Activated naive CD4-positive, alpha-beta T cell treated with Interleukin-2 at 50 U/mL for 16 hours (primary cell): Measurements from ENCODE around the gene SLC25A21.
"Not testable (repeated sequence)": the region's sequence is repeated elsewhere in the genome, so short reads cannot be mapped to it uniquely, and the experiment has no call there.

ENCODE experiments used
- DNase-seq: peaks from one replicate; pipeline ENCODE4 v3.0.0-alpha.2; 2020

The SLC25A21 gene

GRCh38 chr14:36750244-36750643 is 422.2 kb downstream of the SLC25A21 start:
- DNase-seq, result no peak

- no peak for DNase-seq
Measured at GRCh38 chr14:36748610-36749213, 423.7 kb downstream of the SLC25A21 start.

- no peak for DNase-seq
Measured at GRCh38 chr14:36747411-36748184, 424.8 kb downstream of the SLC25A21 start.

GRCh38 chr14:36746872-36747271 is 425.5 kb downstream of the SLC25A21 start:
- DNase-seq, result no peak

- no peak for DNase-seq
Measured at GRCh38 chr14:36741858-36742257, 430.5 kb downstream of the SLC25A21 start.

- DNase-seq, result no peak
Measured at GRCh38 chr14:36738269-36738668, 434.1 kb downstream of the SLC25A21 start.

GRCh38 chr14:36726128-36726527 is 446.3 kb downstream of the SLC25A21 start:
- no peak for DNase-seq

- no peak for DNase-seq
Measured at GRCh38 chr14:36724162-36724561, 448.2 kb downstream of the SLC25A21 start.

GRCh38 chr14:36723530-36723929 is 448.9 kb downstream of the SLC25A21 start:
- DNase-seq, result no peak

- no peak for DNase-seq
Measured at GRCh38 chr14:36721877-36722276, 450.5 kb downstream of the SLC25A21 start.

- DNase-seq, result no peak
Measured at GRCh38 chr14:36720657-36721056, 451.7 kb downstream of the SLC25A21 start.

- no peak for DNase-seq
Measured at GRCh38 chr14:36719823-36720222, 452.6 kb downstream of the SLC25A21 start.

- no peak for DNase-seq
Measured at GRCh38 chr14:36718216-36718615, 454.2 kb downstream of the SLC25A21 start.

- no peak for DNase-seq
Measured at GRCh38 chr14:36717363-36717762, 455.0 kb downstream of the SLC25A21 start.

- no peak for DNase-seq
Measured at GRCh38 chr14:36716614-36717184, 455.7 kb downstream of the SLC25A21 start.

GRCh38 chr14:36713960-36714703 is 458.3 kb downstream of the SLC25A21 start:
- DNase-seq, result no peak

- no peak for DNase-seq
Measured at GRCh38 chr14:36707570-36707969, 464.8 kb downstream of the SLC25A21 start.

- no peak for DNase-seq
Measured at GRCh38 chr14:36702474-36702873, 469.9 kb downstream of the SLC25A21 start.

GRCh38 chr14:36701132-36701531 is 471.3 kb downstream of the SLC25A21 start:
- DNase-seq, result no peak

- DNase-seq, result no peak
Measured at GRCh38 chr14:36700651-36701050, 471.8 kb downstream of the SLC25A21 start.

GRCh38 chr14:36699420-36699819 is 473.0 kb downstream of the SLC25A21 start:
- not testable (repeated sequence) for DNase-seq

- no peak for DNase-seq
Measured at GRCh38 chr14:36690311-36691040, 481.9 kb downstream of the SLC25A21 start.

- no peak for DNase-seq
Measured at GRCh38 chr14:36684946-36685345, 487.5 kb downstream of the SLC25A21 start.
